ENCODE measurements around the gene DYSF.

GRCh38 chr2:71510938-71511337, 57.6 kb downstream of the DYSF start:
- TF ChIP-seq, protein P1, sequence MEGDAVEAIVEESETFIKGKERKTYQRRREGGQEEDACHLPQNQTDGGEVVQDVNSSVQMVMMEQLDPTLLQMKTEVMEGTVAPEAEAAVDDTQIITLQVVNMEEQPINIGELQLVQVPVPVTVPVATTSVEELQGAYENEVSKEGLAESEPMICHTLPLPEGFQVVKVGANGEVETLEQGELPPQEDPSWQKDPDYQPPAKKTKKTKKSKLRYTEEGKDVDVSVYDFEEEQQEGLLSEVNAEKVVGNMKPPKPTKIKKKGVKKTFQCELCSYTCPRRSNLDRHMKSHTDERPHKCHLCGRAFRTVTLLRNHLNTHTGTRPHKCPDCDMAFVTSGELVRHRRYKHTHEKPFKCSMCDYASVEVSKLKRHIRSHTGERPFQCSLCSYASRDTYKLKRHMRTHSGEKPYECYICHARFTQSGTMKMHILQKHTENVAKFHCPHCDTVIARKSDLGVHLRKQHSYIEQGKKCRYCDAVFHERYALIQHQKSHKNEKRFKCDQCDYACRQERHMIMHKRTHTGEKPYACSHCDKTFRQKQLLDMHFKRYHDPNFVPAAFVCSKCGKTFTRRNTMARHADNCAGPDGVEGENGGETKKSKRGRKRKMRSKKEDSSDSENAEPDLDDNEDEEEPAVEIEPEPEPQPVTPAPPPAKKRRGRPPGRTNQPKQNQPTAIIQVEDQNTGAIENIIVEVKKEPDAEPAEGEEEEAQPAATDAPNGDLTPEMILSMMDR (IDR thresholded peaks at IDR 0.05) = no peak
- TF ChIP-seq EP300 (IDR thresholded peaks at IDR 0.05) = no peak
